GM13976 (cell line): ENCODE results near the gene STAP2.

Experiments
- DNase-seq: peaks from one replicate; pipeline ENCODE4 v3.0.0; 2012; ENCODE audit warnings: low spot score
- CTCF ChIP-seq: IDR thresholded peaks from 2 replicates; pipeline ENCODE4 v1.5.1; 2012; ENCODE audit warnings: borderline replicate concordance, mild to moderate bottlenecking; ENCODE audit not compliant: insufficient read depth; ENCODE audit errors: extremely low read depth, missing control alignments, control extremely low read depth
- in situ Hi-C: fragments of 300-500 bp; cut with MboI; formaldehyde crosslinking; loops from one replicate; pipeline ENCODE4 v1.12.0; 2022; ENCODE audit warnings: low sequenced_read_pairs, mixed read lengths, inconsistent platforms; ENCODE audit not compliant: unreplicated experiment

STAP2 gene

GRCh38 chr19:4373601-4374497 lies 35.2 kb upstream of the STAP2 start:
- DNase-seq, result no peak
- in situ Hi-C loops, result no loop called here

GRCh38 chr19:4373013-4373367 lies 34.4 kb upstream of the STAP2 start:
- in situ Hi-C loops, result no loop called here
- no peak for DNase-seq
- no peak for TF ChIP-seq CTCF

More at GRCh38 chr19:4373601-4374497, 35.2 kb upstream of the STAP2 start:
- TF ChIP-seq CTCF, result no peak

GRCh38 chr19:4372165-4373012 lies 33.8 kb upstream of the STAP2 start:
- DNase-seq, result no peak
- no peak for TF ChIP-seq CTCF
- in situ Hi-C loops, result no loop called here

GRCh38 chr19:4371247-4372164 lies 32.9 kb upstream of the STAP2 start:
- no peak for TF ChIP-seq CTCF
- no peak for DNase-seq
- in situ Hi-C loops, result no loop called here

GRCh38 chr19:4370418-4371041 lies 31.9 kb upstream of the STAP2 start:
- in situ Hi-C loops, result no loop called here
- no peak for DNase-seq
- no peak for TF ChIP-seq CTCF
